GM12874 (cell line): ENCODE data around the gene TEPSIN.

Source experiments
- TF ChIP-seq, protein P1 (sequence below): IDR thresholded peaks from 2 replicates; pipeline ENCODE4 v1.5.1; 2011; ENCODE audit warnings: low read depth, mild to moderate bottlenecking, control low read depth, low read length, moderate library complexity; ENCODE audit not compliant: insufficient read depth

The TEPSIN gene

GRCh38 chr17:81208651-81209050 is 30.2 kb downstream of the TEPSIN start:
- TF ChIP-seq, protein P1, sequence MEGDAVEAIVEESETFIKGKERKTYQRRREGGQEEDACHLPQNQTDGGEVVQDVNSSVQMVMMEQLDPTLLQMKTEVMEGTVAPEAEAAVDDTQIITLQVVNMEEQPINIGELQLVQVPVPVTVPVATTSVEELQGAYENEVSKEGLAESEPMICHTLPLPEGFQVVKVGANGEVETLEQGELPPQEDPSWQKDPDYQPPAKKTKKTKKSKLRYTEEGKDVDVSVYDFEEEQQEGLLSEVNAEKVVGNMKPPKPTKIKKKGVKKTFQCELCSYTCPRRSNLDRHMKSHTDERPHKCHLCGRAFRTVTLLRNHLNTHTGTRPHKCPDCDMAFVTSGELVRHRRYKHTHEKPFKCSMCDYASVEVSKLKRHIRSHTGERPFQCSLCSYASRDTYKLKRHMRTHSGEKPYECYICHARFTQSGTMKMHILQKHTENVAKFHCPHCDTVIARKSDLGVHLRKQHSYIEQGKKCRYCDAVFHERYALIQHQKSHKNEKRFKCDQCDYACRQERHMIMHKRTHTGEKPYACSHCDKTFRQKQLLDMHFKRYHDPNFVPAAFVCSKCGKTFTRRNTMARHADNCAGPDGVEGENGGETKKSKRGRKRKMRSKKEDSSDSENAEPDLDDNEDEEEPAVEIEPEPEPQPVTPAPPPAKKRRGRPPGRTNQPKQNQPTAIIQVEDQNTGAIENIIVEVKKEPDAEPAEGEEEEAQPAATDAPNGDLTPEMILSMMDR, result no peak

DNA sequence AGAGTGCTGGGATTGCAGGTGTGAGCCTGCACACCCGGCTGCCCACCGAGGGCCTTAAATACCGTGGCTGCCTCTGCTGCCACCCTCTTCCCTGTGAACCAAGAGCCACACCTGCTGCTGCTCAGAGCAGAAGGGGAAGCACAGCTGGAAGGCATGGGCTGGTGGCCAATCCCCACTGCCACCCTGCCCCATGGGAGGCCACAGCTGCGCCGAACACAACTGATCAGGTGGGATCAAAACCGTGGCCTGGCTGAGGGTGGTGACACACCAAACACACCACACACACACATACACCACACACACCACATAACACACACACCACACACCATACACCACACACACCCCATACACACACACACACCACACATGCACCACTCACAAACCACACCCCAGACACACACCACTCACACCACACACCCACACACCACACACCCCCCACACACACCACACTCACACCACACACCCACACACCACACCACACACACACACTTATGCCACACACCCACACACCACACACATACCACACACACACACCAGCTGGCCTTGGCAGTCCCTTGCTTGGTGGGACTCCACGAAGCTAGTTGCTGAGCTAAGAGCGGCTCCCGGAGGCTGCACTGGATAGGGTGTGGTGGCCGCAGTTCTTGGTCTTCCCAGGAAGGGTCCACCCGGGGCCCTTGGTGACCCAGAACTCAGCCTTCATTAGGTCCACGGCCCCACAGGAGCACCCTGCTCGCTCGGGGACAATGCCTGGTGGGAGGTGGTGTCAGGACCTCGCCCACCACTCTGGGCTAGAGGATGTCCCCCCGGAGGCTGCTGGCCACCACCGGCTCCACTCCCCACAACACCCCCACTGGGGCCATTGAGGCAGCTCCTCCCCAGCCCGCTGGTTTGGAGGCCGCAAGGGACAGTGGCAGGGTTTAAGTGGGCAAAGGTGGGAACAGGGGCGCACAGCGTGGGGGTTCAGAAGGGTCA is 31.0 kb downstream of the TEPSIN start:
- TF ChIP-seq, protein P1, result no peak

DNA sequence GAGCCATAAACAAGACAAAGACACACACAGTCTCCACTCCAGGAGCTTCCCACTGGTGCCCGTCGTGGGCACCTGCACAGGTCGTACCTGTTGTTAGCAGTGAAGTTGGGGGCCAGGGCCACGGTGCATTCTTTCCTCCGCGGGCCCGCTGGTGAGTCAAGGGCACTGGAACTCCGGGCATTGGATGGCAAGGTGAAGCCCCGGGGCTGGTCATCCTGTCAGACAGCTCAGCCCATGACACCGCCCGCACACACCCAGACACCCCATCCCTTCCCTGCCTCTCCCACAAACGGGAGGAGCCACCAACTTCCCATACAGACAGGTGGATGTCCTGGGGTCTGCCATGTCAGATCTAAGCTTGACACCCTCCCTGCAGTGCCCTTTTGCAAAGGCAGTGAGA is 32.2 kb downstream of the TEPSIN start:
- TF ChIP-seq, protein P1, result no peak

DNA sequence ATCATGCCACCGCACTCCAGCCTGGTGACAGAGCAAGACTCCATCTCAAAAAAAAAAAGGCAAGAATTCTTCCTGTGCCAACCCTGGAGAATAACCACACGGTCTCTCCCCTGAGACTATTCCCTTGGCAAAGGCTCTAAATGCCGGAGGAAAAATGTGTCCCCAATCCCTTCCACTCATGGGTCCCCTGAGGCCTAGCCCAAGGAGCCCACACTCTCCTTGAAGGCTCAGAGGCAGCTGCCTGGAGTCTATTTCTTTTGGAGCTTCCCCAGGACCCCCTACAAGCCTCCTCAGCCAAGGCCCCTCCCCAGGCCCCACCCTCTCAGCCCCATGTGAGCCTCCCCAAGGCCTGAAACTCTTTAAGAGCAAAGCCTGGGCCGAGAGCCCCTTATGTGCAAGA is 32.7 kb downstream of the TEPSIN start:
- TF ChIP-seq, protein P1, result no peak

DNA sequence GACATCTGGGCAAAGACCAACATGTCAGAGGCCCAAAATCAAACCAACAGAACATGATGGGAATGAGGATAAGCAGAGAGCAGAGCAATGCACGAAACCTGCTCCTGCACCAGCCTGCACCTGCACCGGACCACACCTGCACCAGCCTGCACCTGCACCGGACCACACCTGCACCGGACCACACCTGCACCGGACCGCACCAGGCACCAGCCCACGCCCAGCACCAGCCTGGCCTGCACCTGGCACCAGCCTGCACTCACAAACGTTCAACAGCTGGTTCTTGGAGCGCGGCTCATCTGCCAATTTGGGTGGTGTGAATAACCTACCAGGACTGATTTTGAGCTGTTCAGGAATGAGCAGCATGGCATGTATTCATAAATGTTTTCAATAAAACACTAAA is 34.3 kb downstream of the TEPSIN start:
- TF ChIP-seq, protein P1, result no peak

GRCh38 chr17:81203136-81203535 is 35.7 kb downstream of the TEPSIN start:
- TF ChIP-seq, protein P1, result no peak

DNA sequence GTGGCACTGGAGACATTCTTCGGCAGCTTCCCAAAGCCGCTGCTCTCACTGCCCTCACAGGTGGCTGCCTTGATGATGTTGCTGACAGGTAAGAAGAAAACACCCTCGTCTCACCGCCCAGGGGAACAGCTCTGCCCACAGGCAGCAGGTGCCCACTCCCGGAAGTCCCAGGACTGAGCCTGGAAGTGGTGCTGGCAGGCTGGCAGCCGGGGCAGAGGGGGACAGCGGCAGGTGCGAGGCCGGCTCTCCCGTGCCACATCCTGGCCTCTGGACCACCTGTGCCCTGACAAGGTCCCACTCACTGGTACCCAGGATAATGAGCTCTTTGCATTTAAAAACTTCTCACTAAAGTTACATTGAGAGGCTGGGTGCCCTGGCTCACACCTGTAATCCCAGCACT is 36.5 kb downstream of the TEPSIN start:
- TF ChIP-seq, protein P1, result no peak
